ENCODE measurements around the gene PTPRG. TPM values are rescaled to one million over a fixed set of nuclear protein-coding genes. Genes with fewer than 3 reads are reported as not detected.

PTPRG gene
- polyA plus RNA-seq, 3 donors = not detected

DNA sequence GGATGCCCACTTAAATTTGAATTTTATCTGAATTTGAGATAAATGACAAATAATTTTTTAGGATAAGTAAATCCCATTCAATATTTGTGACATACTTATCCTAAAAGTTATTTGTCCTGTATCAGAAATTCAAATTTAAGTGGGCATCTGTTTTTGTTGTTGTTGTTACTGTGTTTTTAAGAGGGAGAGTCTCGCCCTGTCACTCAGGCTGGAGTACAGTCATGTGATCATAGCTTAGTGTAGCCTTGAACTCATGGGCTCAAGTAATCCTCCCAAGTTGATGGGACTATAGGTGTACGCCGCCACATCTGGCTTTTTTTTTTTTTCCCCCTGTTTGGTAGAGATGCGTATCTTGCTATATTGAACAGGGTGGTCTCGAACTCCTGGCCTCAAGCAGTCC lies 283.0 kb downstream of the PTPRG start:
- no peak for DNase-seq
- no peak overlapping the region for H2AFZ ChIP-seq (ENCODE audit: insufficient read depth, low read depth, low read length, poor library complexity, severe bottlenecking)
- no peaks in the 10 kb centered on the region for H3K9me3 ChIP-seq (replicated peaks in 1 of 2; ENCODE audit: control insufficient read depth in 1 of 2, insufficient read depth in 1 of 2, low read length in 2 of 2)
- H3K79me2 ChIP-seq (ENCODE audit: insufficient read depth, low read length) = no peaks in the 10 kb centered on the region
- H3K9ac ChIP-seq (ENCODE audit: insufficient read depth, low read length, poor library complexity, severe bottlenecking) = no peak overlapping the region
- no peak overlapping the region for H3K4me3 ChIP-seq (replicated peaks in 1 of 3; ENCODE audit: low read depth in 2 of 3, low read length in 3 of 3)
- H3K27me3 Mint-ChIP-seq (ENCODE audit: low read depth in 3 of 3) = peaks cover 0 to 2% (median 2%) of the 10 kb centered on the region in 3 donors
- H3K4me1 ChIP-seq (ENCODE audit: control insufficient read depth in 1 of 2, insufficient read depth in 2 of 2, low read length in 2 of 2) = no peaks in the 10 kb centered on the region
- H3K9me3 Mint-ChIP-seq = peaks cover 0 to 4% (median 0%) of the 10 kb centered on the region in 7 donors
- no peak for TF ChIP-seq CTCF (IDR thresholded peaks at IDR 0.05)
- H3K27ac Mint-ChIP-seq = no peak overlapping the region
- no peak overlapping the region for H3K27ac ChIP-seq (ENCODE audit: low read depth in 1 of 2, low read length in 2 of 2)
- no peaks in the 10 kb centered on the region for H3K27me3 ChIP-seq (ENCODE audit: control insufficient read depth in 2 of 2, insufficient read depth in 2 of 2, low read length in 2 of 2)
- intact Hi-C loops (cut with micrococcal nuclease) = no loop called here
- no peak overlapping the region for H3K4me3 Mint-ChIP-seq
- no peaks in the 10 kb centered on the region for H3K36me3 Mint-ChIP-seq
- H3K4me2 ChIP-seq (replicated peaks; ENCODE audit: extremely low read depth, low read length, poor library complexity, severe bottlenecking) = no peak overlapping the region
- WGBS (ENCODE audit: insufficient coverage) = 100% methylated on average over 1 of the region's 5 CpGs
- H3K4me1 Mint-ChIP-seq = no peaks in the 10 kb centered on the region
- no peaks in the 10 kb centered on the region for H3K36me3 ChIP-seq (replicated peaks in 1 of 2; ENCODE audit: control insufficient read depth in 1 of 2, insufficient read depth in 2 of 2, low read length in 2 of 2)
- H4K20me1 ChIP-seq (ENCODE audit: insufficient read depth, low read length) = no peaks in the 10 kb centered on the region

DNA sequence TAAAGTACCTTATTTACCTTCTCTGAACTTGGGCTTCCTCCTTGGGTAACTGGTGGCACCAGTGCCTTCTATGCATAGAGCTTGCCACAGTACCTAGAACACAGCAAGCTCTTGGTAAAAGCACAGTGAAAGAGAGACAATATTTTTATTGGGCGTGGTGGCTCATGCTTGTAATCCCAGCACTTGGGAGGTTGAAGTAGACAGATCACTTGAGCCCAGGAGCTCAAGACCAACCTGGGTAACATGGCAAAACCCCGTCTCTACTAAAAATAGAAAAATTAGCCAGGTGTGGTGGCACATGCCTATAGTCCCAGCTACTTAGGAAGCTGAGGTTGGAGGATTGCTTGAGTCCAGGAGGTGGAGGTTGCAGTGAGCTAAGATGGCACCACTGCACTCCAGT lies 285.1 kb downstream of the PTPRG start:
- Histone ChIP-seq H3K4me3 (replicated peaks in 1 of 3; ENCODE audit: low read depth in 2 of 3, low read length in 3 of 3) (no peak overlapping the region), H3K27me3 (ENCODE audit: control insufficient read depth in 2 of 2, insufficient read depth in 2 of 2, low read length in 2 of 2) (no peaks in the 10 kb centered on the region), H2AFZ (ENCODE audit: insufficient read depth, low read depth, low read length, poor library complexity, severe bottlenecking) (no peak overlapping the region), H3K79me2 (ENCODE audit: insufficient read depth, low read length) (no peaks in the 10 kb centered on the region), H3K36me3 (replicated peaks in 1 of 2; ENCODE audit: control insufficient read depth in 1 of 2, insufficient read depth in 2 of 2, low read length in 2 of 2) (no peaks in the 10 kb centered on the region), H4K20me1 (ENCODE audit: insufficient read depth, low read length) (no peaks in the 10 kb centered on the region), H3K9ac (ENCODE audit: insufficient read depth, low read length, poor library complexity, severe bottlenecking) (no peak overlapping the region), H3K27ac (ENCODE audit: low read depth in 1 of 2, low read length in 2 of 2) (no peak overlapping the region), H3K4me1 (ENCODE audit: control insufficient read depth in 1 of 2, insufficient read depth in 2 of 2, low read length in 2 of 2) (no peaks in the 10 kb centered on the region), H3K4me2 (replicated peaks; ENCODE audit: extremely low read depth, low read length, poor library complexity, severe bottlenecking) (no peak overlapping the region), H3K9me3 (replicated peaks in 1 of 2; ENCODE audit: control insufficient read depth in 1 of 2, insufficient read depth in 1 of 2, low read length in 2 of 2) (no peaks in the 10 kb centered on the region)
- DNase-seq = no peak
- H3K27ac Mint-ChIP-seq = no peak overlapping the region
- peaks cover 0 to 4% (median 0%) of the 10 kb centered on the region in 7 donors for H3K9me3 Mint-ChIP-seq
- 92% methylated on average over 2 of the region's 2 CpGs for WGBS (ENCODE audit: insufficient coverage)
- intact Hi-C loops (cut with micrococcal nuclease) = no loop called here
- H3K27me3 Mint-ChIP-seq (ENCODE audit: low read depth in 3 of 3) = peaks cover 0 to 2% (median 2%) of the 10 kb centered on the region in 3 donors
- no peak for TF ChIP-seq CTCF (IDR thresholded peaks at IDR 0.05)
- H3K36me3 Mint-ChIP-seq = no peaks in the 10 kb centered on the region
- H3K4me1 Mint-ChIP-seq = no peaks in the 10 kb centered on the region
- no peak overlapping the region for H3K4me3 Mint-ChIP-seq
